GM12801 (cell line): ENCODE results near the gene OTULINL.

Experiments used
- CTCF ChIP-seq: IDR thresholded peaks from one replicate; pipeline ENCODE4 v1.5.1; 2011; ENCODE audit warnings: control low read depth; ENCODE audit not compliant: insufficient read length; ENCODE audit errors: extremely low read depth

Gene OTULINL

GRCh38 chr5:14594378-14595074 is 12.9 kb downstream of the OTULINL start:
- no peak for TF ChIP-seq CTCF

GRCh38 chr5:14595189-14595588 is 13.6 kb downstream of the OTULINL start:
- TF ChIP-seq CTCF, result no peak

GRCh38 chr5:14595891-14596290 is 14.3 kb downstream of the OTULINL start:
- no peak for TF ChIP-seq CTCF

- no peak for TF ChIP-seq CTCF
Measured at GRCh38 chr5:14597080-14597479, 15.5 kb downstream of the OTULINL start.

- TF ChIP-seq CTCF, result no peak
Measured at GRCh38 chr5:14598225-14598624, 16.6 kb downstream of the OTULINL start.

GRCh38 chr5:14599476-14600127 is 18.0 kb downstream of the OTULINL start:
- no peak for TF ChIP-seq CTCF

- TF ChIP-seq CTCF, result no peak
Measured at GRCh38 chr5:14600846-14601245, 19.3 kb downstream of the OTULINL start.
